ENCODE measurements around the gene MMP3.

The MMP3 gene

DNA sequence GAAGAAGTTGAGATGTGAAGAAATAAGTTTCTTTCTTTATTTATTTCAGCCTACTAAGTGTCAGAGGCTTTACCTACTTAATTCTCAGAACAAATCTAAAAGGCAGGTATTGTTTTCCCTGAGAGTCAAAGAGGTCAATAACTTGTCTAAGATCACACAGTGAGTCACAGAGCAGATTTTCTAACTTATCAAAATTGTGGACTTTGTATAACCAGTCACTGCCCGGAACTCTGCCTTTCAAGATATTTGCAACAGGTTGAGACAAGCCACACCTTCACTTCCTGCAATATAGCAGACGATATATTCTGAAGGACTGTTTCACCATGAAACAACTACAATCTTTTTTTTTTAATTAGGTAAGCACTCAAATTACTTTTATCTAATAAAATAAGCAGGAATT is 10.5 kb upstream of the MMP3 start:
- Histone ChIP-seq H3K36me3 (ENCODE audit: insufficient read depth, low read length) (no peaks in the 10 kb centered on the region), H3K4me1 (ENCODE audit: insufficient read depth, low read length) (no peaks in the 10 kb centered on the region), H4K20me1 (ENCODE audit: insufficient read depth, low read length) (no peaks in the 10 kb centered on the region), H3K4me3 (ENCODE audit: low read depth in 1 of 2, low read length in 2 of 2) (no peak overlapping the region), H3K79me2 (ENCODE audit: insufficient read depth, low read length) (no peaks in the 10 kb centered on the region), H3K27me3 (ENCODE audit: insufficient read depth, low read length, poor library complexity) (no peaks in the 10 kb centered on the region), H3K9ac (ENCODE audit: low read depth, low read length) (no peak overlapping the region), H3K4me2 (ENCODE audit: insufficient read depth, low read length) (no peak overlapping the region), H2AFZ (ENCODE audit: low read depth, low read length) (no peak overlapping the region), H3K27ac (ENCODE audit: low read length) (no peak overlapping the region), H3K9me3 (ENCODE audit: insufficient read depth, low read length, severe bottlenecking) (no peaks in the 10 kb centered on the region)
- DNase-seq (no peak), ATAC-seq (ENCODE audit: insufficient read depth, low read depth) (no peak)
- TF ChIP-seq EZH2 (IDR thresholded peaks at IDR 0.05; ENCODE audit: borderline replicate concordance, low read depth, low read length, severe bottlenecking) = no peak
- TF ChIP-seq, protein P1, sequence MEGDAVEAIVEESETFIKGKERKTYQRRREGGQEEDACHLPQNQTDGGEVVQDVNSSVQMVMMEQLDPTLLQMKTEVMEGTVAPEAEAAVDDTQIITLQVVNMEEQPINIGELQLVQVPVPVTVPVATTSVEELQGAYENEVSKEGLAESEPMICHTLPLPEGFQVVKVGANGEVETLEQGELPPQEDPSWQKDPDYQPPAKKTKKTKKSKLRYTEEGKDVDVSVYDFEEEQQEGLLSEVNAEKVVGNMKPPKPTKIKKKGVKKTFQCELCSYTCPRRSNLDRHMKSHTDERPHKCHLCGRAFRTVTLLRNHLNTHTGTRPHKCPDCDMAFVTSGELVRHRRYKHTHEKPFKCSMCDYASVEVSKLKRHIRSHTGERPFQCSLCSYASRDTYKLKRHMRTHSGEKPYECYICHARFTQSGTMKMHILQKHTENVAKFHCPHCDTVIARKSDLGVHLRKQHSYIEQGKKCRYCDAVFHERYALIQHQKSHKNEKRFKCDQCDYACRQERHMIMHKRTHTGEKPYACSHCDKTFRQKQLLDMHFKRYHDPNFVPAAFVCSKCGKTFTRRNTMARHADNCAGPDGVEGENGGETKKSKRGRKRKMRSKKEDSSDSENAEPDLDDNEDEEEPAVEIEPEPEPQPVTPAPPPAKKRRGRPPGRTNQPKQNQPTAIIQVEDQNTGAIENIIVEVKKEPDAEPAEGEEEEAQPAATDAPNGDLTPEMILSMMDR (IDR thresholded peaks at IDR 0.05; ENCODE audit: borderline replicate concordance, extremely low read depth, low read length, poor library complexity, severe bottlenecking) = no peak

DNA sequence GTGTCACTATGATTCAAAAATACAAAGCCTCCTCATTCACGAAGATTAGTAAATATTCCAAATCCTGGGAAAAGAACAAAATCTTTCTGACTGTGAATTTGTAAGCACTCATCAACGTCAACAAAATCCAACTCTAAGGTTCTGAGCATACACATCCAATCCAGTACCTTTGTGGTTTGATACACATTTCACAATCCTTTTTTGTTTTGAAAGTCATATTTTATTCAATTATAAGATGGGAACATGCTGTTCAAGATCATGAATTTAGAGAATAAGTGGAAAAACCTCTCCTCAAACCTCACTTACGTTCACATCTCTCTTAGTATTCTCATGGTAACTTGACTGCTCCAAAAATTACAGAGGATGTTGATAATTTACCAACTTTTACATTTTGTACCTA is 9.6 kb upstream of the MMP3 start:
- no peak overlapping the region for H3K4me3 ChIP-seq (ENCODE audit: low read depth in 1 of 2, low read length in 2 of 2)
- TF ChIP-seq, protein P1 (IDR thresholded peaks at IDR 0.05; ENCODE audit: borderline replicate concordance, extremely low read depth, low read length, poor library complexity, severe bottlenecking) = no peak
- no peak for TF ChIP-seq EZH2 (IDR thresholded peaks at IDR 0.05; ENCODE audit: borderline replicate concordance, low read depth, low read length, severe bottlenecking)
- no peak overlapping the region for H3K4me2 ChIP-seq (ENCODE audit: insufficient read depth, low read length)
- H4K20me1 ChIP-seq (ENCODE audit: insufficient read depth, low read length) = no peaks in the 10 kb centered on the region
- H3K4me1 ChIP-seq (ENCODE audit: insufficient read depth, low read length) = no peaks in the 10 kb centered on the region
- H3K79me2 ChIP-seq (ENCODE audit: insufficient read depth, low read length) = no peaks in the 10 kb centered on the region
- H3K9me3 ChIP-seq (ENCODE audit: insufficient read depth, low read length, severe bottlenecking) = no peaks in the 10 kb centered on the region
- no peak overlapping the region for H2AFZ ChIP-seq (ENCODE audit: low read depth, low read length)
- no peak overlapping the region for H3K27ac ChIP-seq (ENCODE audit: low read length)
- no peaks in the 10 kb centered on the region for H3K36me3 ChIP-seq (ENCODE audit: insufficient read depth, low read length)
- DNase-seq (no peak), ATAC-seq (ENCODE audit: insufficient read depth, low read depth) (no peak)
- no peak overlapping the region for H3K9ac ChIP-seq (ENCODE audit: low read depth, low read length)
- no peaks in the 10 kb centered on the region for H3K27me3 ChIP-seq (ENCODE audit: insufficient read depth, low read length, poor library complexity)

DNA sequence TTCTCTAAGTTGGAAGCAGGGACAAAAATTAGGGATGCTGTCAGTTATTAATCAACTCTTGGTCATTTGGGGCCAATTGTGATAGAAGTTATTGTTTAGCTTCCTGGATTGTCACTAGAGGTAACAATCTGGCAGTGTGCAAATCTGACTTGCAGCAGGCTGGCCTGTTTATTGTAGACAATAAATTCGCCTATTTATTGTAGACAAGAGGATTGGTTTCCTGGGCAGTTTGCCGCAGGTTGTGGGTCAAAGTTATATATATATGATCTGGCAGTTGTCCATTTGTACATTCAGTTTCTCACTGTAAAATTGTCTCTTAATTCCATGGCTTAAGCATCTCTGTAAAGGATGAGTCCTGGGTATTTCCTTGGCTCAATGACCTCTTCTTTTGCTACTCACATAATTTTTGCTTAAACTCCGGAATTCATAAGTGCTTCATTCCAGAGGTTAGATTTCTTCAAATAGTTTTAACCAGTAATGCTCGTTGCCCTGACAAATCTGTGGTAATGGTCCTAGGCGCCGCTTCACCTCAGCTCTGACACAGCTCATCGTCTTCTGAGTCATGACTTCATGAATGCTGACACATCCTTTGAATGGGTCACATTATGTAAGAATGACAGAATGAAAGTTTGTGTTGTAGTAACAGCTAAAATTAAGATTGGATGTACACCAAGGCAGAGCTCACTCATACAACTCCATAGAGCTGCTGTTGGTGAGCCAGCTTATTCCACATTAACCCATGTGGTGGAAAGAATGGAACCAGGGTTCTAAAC is 7.8 kb upstream of the MMP3 start:
- Histone ChIP-seq H3K4me3 (ENCODE audit: low read depth in 1 of 2, low read length in 2 of 2) (no peak overlapping the region), H3K27me3 (ENCODE audit: insufficient read depth, low read length, poor library complexity) (no peaks in the 10 kb centered on the region), H3K9me3 (ENCODE audit: insufficient read depth, low read length, severe bottlenecking) (no peaks in the 10 kb centered on the region), H3K27ac (ENCODE audit: low read length) (no peak overlapping the region), H3K9ac (ENCODE audit: low read depth, low read length) (no peak overlapping the region), H4K20me1 (ENCODE audit: insufficient read depth, low read length) (no peaks in the 10 kb centered on the region), H3K4me2 (ENCODE audit: insufficient read depth, low read length) (no peak overlapping the region), H3K79me2 (ENCODE audit: insufficient read depth, low read length) (no peaks in the 10 kb centered on the region), H2AFZ (ENCODE audit: low read depth, low read length) (no peak overlapping the region), H3K36me3 (ENCODE audit: insufficient read depth, low read length) (no peaks in the 10 kb centered on the region), H3K4me1 (ENCODE audit: insufficient read depth, low read length) (no peaks in the 10 kb centered on the region)
- ATAC-seq (ENCODE audit: insufficient read depth, low read depth) (no peak), DNase-seq (no peak)
- no peak for TF ChIP-seq EZH2 (IDR thresholded peaks at IDR 0.05; ENCODE audit: borderline replicate concordance, low read depth, low read length, severe bottlenecking)
- TF ChIP-seq, protein P1 (IDR thresholded peaks at IDR 0.05; ENCODE audit: borderline replicate concordance, extremely low read depth, low read length, poor library complexity, severe bottlenecking) = no peak

Data from DND-41 (cell line).